ENCODE data around the gene CLIC1. TPM values are rescaled to one million over a fixed set of nuclear protein-coding genes. Genes with fewer than 3 reads are reported as not detected.

Gene CLIC1
- total RNA-seq, 2 experiments from 2014 or later = 314 to 413 TPM

DNA sequence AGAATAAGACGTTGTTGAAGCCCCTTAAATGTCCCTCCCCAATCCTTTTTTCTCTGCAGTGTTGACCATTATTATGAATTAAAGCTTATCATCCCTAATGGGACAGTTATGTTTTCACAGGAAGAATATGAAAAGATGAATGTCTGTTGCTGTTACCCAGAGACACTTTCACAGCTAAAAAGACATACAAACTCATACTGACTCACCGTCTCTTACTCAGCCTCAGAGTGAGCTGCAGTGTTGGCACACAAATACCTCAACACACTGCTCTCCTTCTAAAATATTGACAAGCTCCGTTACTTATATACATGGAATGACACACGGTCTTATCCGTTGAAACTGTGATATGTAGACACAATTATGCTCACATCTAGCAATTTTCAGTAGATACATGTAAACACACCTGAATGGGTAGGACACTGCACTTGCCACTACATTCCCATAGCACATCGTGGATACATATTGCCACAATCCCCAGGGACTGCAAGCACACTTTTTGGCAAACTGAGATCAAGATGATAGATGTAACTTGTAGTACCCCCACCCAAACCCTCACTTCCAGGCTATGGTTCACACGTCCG, 16.5 kb upstream of the CLIC1 start:
- ChIA-PET POLR2A (interaction anchor here (0.5 to 1.9 kb wide), 3 partner anchors 12 to 92 kb away, joined by 3 to 9 read pairs (median 6); partner anchors contain the start of gene MSH5), CTCF (ENCODE audit: unreplicated experiment) (no interaction called here)
- DNase-seq (ENCODE audit: low spot score) = no peak

DNA sequence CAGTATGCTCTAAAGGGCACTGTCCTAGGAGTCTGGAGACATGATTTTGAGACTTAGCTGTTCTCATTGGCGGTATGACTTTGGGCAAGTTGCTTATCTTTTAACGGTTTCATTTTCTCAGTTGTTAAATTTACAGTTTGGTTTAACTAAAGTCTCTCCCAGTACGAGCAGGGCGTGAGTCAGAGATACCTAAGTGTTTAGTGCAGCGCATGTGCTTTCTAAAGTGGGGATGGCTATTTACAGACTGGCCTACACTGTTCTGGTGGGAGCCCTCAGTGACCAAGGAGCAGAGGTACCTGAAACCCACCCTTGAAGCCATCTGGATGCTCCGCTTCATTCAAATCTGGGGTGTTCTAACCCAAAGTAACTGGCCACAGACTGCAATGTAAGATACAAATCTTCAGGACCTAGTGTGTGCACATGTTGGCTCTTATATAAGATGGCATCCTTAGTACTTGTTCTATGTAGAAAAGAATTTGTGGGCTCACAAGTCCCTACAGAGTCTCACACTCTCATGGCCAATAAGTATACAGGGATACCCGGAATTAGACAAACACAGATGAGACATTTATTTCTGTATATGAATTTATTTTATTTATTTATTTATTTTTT, 14.2 kb upstream of the CLIC1 start:
- Histone ChIP-seq H3K9me3 (ENCODE audit: low read length) (no peaks in the 10 kb centered on the region), H3K4me2 (ENCODE audit: low read length) (no peak overlapping the region), H3K4me3 (ENCODE audit: low read depth, low read length, poor library complexity, severe bottlenecking) (no peak overlapping the region), H4K20me1 (ENCODE audit: insufficient read depth, low read length) (no peaks in the 10 kb centered on the region), H3K27ac (ENCODE audit: low read depth, low read length, poor library complexity, severe bottlenecking) (no peak overlapping the region), H3K79me2 (ENCODE audit: insufficient read depth, low read depth, low read length) (no peaks in the 10 kb centered on the region), H3K36me3 (ENCODE audit: insufficient read depth, low read length) (peaks cover 31% of the 10 kb centered on the region), H3K9me2 (ENCODE audit: insufficient read depth, low read length) (no peaks in the 10 kb centered on the region), H3K4me1 (ENCODE audit: insufficient read depth, low read length, poor library complexity, severe bottlenecking) (no peaks in the 10 kb centered on the region), H2AFZ (ENCODE audit: low read length) (no peak overlapping the region)
- DNase-seq (ENCODE audit: low spot score) = no peak
- CTCF ChIA-PET (ENCODE audit: unreplicated experiment) = no interaction called here
- TF ChIP-seq EZH2phosphoT487 (IDR thresholded peaks at IDR 0.05; ENCODE audit: borderline replicate concordance, low read depth, low read length) = no peak
- TF ChIP-seq, protein P1, sequence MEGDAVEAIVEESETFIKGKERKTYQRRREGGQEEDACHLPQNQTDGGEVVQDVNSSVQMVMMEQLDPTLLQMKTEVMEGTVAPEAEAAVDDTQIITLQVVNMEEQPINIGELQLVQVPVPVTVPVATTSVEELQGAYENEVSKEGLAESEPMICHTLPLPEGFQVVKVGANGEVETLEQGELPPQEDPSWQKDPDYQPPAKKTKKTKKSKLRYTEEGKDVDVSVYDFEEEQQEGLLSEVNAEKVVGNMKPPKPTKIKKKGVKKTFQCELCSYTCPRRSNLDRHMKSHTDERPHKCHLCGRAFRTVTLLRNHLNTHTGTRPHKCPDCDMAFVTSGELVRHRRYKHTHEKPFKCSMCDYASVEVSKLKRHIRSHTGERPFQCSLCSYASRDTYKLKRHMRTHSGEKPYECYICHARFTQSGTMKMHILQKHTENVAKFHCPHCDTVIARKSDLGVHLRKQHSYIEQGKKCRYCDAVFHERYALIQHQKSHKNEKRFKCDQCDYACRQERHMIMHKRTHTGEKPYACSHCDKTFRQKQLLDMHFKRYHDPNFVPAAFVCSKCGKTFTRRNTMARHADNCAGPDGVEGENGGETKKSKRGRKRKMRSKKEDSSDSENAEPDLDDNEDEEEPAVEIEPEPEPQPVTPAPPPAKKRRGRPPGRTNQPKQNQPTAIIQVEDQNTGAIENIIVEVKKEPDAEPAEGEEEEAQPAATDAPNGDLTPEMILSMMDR (conservative IDR thresholded peaks at IDR 0.05; ENCODE audit: low read length) = no peak
- POLR2A ChIA-PET = interaction anchor here (0.7 to 1.3 kb wide), 2 partner anchors 9 to 12 kb away, joined by 3 to 4 read pairs; no protein-coding TSS in a partner anchor
- intact Hi-C loops (cut with micrococcal nuclease; ENCODE audit: unreplicated experiment) = no loop called here
- BruUV-seq (replicated peaks) = no TSS peak

More for the DNA sequence above, 16.5 kb upstream of the CLIC1 start:
- Histone ChIP-seq H3K4me2 (ENCODE audit: low read length) (no peak overlapping the region), H4K20me1 (ENCODE audit: insufficient read depth, low read length) (no peaks in the 10 kb centered on the region), H3K36me3 (ENCODE audit: insufficient read depth, low read length) (peaks cover 19% of the 10 kb centered on the region), H3K4me1 (ENCODE audit: insufficient read depth, low read length, poor library complexity, severe bottlenecking) (no peaks in the 10 kb centered on the region), H3K9me3 (ENCODE audit: low read length) (no peaks in the 10 kb centered on the region), H3K9me2 (ENCODE audit: insufficient read depth, low read length) (no peaks in the 10 kb centered on the region), H3K79me2 (ENCODE audit: insufficient read depth, low read depth, low read length) (no peaks in the 10 kb centered on the region), H3K27ac (ENCODE audit: low read depth, low read length, poor library complexity, severe bottlenecking) (no peak overlapping the region), H3K4me3 (ENCODE audit: low read depth, low read length, poor library complexity, severe bottlenecking) (no peak overlapping the region), H2AFZ (ENCODE audit: low read length) (no peak overlapping the region)
- TF ChIP-seq, protein P1 (conservative IDR thresholded peaks at IDR 0.05; ENCODE audit: low read length) = no peak
- TF ChIP-seq EZH2phosphoT487 (IDR thresholded peaks at IDR 0.05; ENCODE audit: borderline replicate concordance, low read depth, low read length) = no peak
- no TSS peak for BruUV-seq (replicated peaks)
- intact Hi-C loops (cut with micrococcal nuclease; ENCODE audit: unreplicated experiment) = no loop called here

Data from OCI-LY7 (cell line).